Measurements from ENCODE around the gene ST3GAL4. TPM values are rescaled to one million over a fixed set of nuclear protein-coding genes. Genes with fewer than 3 reads are reported as not detected.

ST3GAL4 gene
- total and polyA plus RNA-seq, 2 of the 8 experiments (the other 6 are each of a cell fraction or from before 2014, with no cell fraction given), result 15.6 to 20.0 TPM

- H2BK12ac ChIP-seq (ENCODE audit: low read depth, low read length), result no peak overlapping the region
- no peak overlapping the region for H3K27ac ChIP-seq (ENCODE audit: low read depth, low read length)
- no peak overlapping the region for H2BK5ac ChIP-seq (ENCODE audit: low read depth, low read length)
- H2BK15ac ChIP-seq (ENCODE audit: low read length), result no peak overlapping the region
- H2BK20ac ChIP-seq (ENCODE audit: low read length), result no peak overlapping the region
- no peak overlapping the region for H4K5ac ChIP-seq (ENCODE audit: insufficient read length, low read depth, low read length)
- H3K18ac ChIP-seq (ENCODE audit: extremely low read depth, low read length), result no peak overlapping the region
- H3K9ac ChIP-seq (replicated peaks in 1 of 4; ENCODE audit: extremely low read depth in 1 of 4, low read depth in 3 of 4, low read length in 3 of 4), result no peak overlapping the region
- H3K27me3 ChIP-seq (replicated peaks in 1 of 4; ENCODE audit: control insufficient read depth in 3 of 4, extremely low read depth in 1 of 4, insufficient read depth in 3 of 4, low read length in 3 of 4), result no peaks in the 10 kb centered on the region
- H4K20me1 ChIP-seq (replicated peaks in 1 of 2; ENCODE audit: control insufficient read depth in 1 of 2, insufficient read depth in 2 of 2, low read length in 2 of 2), result peaks cover 0 to 3% of the 10 kb centered on the region in 2 experiments
- no peak overlapping the region for H3K4me3 ChIP-seq (ENCODE audit: extremely low read depth in 1 of 4, insufficient read depth in 2 of 4, low read depth in 3 of 4, low read length in 4 of 4)
- no peak overlapping the region for H3K4ac ChIP-seq (replicated peaks; ENCODE audit: insufficient read length, low read depth, low read length)
- DNase-seq (ENCODE audit: low read depth in 1 of 2, low spot score in 2 of 2), result no peak
- H3K4me1 ChIP-seq (replicated peaks in 1 of 4; ENCODE audit: control insufficient read depth in 3 of 4, insufficient read depth in 4 of 4, low read length in 3 of 4), result no peaks in the 10 kb centered on the region; a peak in 3 of 7 replicates
- CTCF ChIA-PET (ENCODE audit: partially characterized antibody), result no interaction called here
- no peak overlapping the region for H3K23ac ChIP-seq (ENCODE audit: insufficient read length)
- H4K8ac ChIP-seq (ENCODE audit: extremely low read depth, insufficient read depth, low read length), result no peak overlapping the region
- H4K91ac ChIP-seq (replicated peaks; ENCODE audit: insufficient read length, low read length), result no peak overlapping the region
- FAIRE-seq, result no peak
- H3K14ac ChIP-seq (ENCODE audit: insufficient read length), result no peak overlapping the region
- H3K79me1 ChIP-seq (ENCODE audit: low read depth, low read length), result 0 out of 2 replicates have a peak, but pooled peaks cover 5% of the 10 kb centered on the region
- no peak overlapping the region for H2AK5ac ChIP-seq (ENCODE audit: low read depth, low read length)
- no peak overlapping the region for H3K56ac ChIP-seq (replicated peaks; ENCODE audit: insufficient read length, low read depth, low read length)
- no peaks in the 10 kb centered on the region for H3K9me3 ChIP-seq (ENCODE audit: insufficient read depth in 2 of 2, low read depth in 1 of 2, low read length in 1 of 2)
- H2BK120ac ChIP-seq (replicated peaks; ENCODE audit: low read depth, low read length), result no peak overlapping the region
- no peak overlapping the region for H3K4me2 ChIP-seq (ENCODE audit: insufficient read depth in 1 of 2, low read depth in 2 of 2, low read length in 2 of 2)
- H3K23me2 ChIP-seq (ENCODE audit: low read depth, low read length), result no peaks in the 10 kb centered on the region
- H3K36me3 ChIP-seq (ENCODE audit: control insufficient read depth in 2 of 4, insufficient read depth in 4 of 4, low read length in 3 of 4), result no peaks in the 10 kb centered on the region
- WGBS, 2 experiments (ENCODE audit: extremely low coverage in 1 of 2, insufficient coverage in 1 of 2, insufficient read length in 1 of 2, insufficient replicate concordance in 2 of 2, low coverage in 1 of 2, low lambda C conversion rate in 2 of 2, missing lambda C conversion rate in 1 of 2), result 92% methylated on average over 4 of the region's 4 CpGs; no CpG with 5 or more reads in 1 of the 2 experiments
- H2AFZ ChIP-seq (ENCODE audit: low read length), result no peak overlapping the region
- peaks cover 0 to 12% of the 10 kb centered on the region in 2 experiments; a peak in 2 of 4 replicates for H3K79me2 ChIP-seq (ENCODE audit: control insufficient read depth in 1 of 2, insufficient read depth in 2 of 2, low read length in 2 of 2)
- POLR2A ChIA-PET (ENCODE audit: partially characterized antibody), result no interaction called here
Observed at GRCh38 chr11:126378763-126379162, 23.3 kb downstream of the ST3GAL4 start.
